ENCODE data around the gene RETSAT.

RETSAT gene

DNA sequence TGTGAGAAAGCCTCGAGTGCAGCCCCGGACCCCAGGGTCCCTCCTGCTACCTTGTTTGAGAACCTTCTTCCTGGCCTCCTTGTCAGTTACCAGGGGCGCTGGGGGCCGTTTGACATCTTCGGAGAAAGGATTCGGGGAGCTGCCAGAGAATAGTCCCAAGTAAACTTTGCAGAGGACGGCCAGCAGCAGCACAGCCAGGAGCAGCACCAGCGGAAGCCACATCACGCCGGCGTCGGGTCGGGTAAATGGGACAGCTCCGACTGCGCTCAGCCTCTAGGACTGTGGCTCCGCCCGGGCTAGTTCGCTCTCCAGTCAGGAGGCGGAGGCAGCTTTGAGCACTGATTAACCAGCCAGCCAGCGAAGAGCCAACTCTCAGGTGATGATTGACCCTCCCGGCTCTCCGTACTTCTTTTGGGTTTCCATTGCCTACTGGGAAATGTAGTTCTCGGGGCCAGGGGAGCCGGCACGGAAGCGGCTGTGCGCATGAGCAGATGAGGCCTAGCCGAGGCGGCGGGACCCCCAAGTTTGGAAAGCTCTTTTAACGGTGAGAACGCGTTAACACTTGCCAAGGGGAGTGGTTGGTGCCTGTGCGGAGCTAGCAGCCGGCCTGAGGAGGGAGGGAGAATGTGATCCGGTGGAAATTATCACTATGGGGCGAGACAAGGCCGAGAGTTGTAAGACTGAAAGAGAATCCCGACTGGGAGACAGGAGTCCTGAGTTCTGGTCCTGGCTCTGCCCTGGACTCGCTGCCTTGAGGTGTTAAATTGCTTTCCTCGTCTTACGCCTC lies at the start of gene RETSAT, which contains the start of gene ELMOD3:
Gene RETSAT (minus strand): TSS at position 243 of the 787 bp plus-strand sequence. CDS start 21 bp downstream, at position 222.
Gene ELMOD3 (plus strand): TSS at position 484 of the 787 bp plus-strand sequence. CDS start 2,430 bp downstream, outside the sequence.
- TF ChIP-seq EZH2phosphoT487 (IDR thresholded peaks at IDR 0.05; ENCODE audit: borderline replicate concordance) = no peak
- TF ChIP-seq, protein P1, sequence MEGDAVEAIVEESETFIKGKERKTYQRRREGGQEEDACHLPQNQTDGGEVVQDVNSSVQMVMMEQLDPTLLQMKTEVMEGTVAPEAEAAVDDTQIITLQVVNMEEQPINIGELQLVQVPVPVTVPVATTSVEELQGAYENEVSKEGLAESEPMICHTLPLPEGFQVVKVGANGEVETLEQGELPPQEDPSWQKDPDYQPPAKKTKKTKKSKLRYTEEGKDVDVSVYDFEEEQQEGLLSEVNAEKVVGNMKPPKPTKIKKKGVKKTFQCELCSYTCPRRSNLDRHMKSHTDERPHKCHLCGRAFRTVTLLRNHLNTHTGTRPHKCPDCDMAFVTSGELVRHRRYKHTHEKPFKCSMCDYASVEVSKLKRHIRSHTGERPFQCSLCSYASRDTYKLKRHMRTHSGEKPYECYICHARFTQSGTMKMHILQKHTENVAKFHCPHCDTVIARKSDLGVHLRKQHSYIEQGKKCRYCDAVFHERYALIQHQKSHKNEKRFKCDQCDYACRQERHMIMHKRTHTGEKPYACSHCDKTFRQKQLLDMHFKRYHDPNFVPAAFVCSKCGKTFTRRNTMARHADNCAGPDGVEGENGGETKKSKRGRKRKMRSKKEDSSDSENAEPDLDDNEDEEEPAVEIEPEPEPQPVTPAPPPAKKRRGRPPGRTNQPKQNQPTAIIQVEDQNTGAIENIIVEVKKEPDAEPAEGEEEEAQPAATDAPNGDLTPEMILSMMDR (conservative IDR thresholded peaks at IDR 0.05; ENCODE audit: low read length) = no peak
- H2AFZ ChIP-seq (ENCODE audit: low read length) = peak within 1 kb of the TSS; percentile 94
- peak within 1 kb of the TSS; percentile 100 for H3K4me2 ChIP-seq (ENCODE audit: low read depth, low read length, poor library complexity, severe bottlenecking)
- peaks cover 24% of the 10 kb centered on the region for H3K79me2 ChIP-seq (ENCODE audit: insufficient read depth, low read length)
- H3K4me3 ChIP-seq (ENCODE audit: low read length, poor library complexity, severe bottlenecking) = peak within 1 kb of the TSS; percentile 85
- H3K4me1 ChIP-seq (ENCODE audit: insufficient read depth, low read length, poor library complexity, severe bottlenecking) = peaks cover 32% of the 10 kb centered on the region
- no peaks in the 10 kb centered on the region for H3K9me3 ChIP-seq (ENCODE audit: insufficient read depth, low read depth, low read length)
- H3K9me2 ChIP-seq (replicated peaks; ENCODE audit: low read depth, low read length) = no peaks in the 10 kb centered on the region
- H3F3A ChIP-seq (ENCODE audit: low read depth) = no peaks in the 10 kb centered on the region
- no peaks in the 10 kb centered on the region for H3K27me3 ChIP-seq (ENCODE audit: insufficient read depth, low read length, poor library complexity, severe bottlenecking)
- no peaks in the 10 kb centered on the region for H3K36me3 ChIP-seq (ENCODE audit: insufficient read depth, low read length)
- H3K9ac ChIP-seq (ENCODE audit: low read depth, low read length, poor library complexity, severe bottlenecking) = peak within 1 kb of the TSS; percentile 85
- H4K20me1 ChIP-seq (ENCODE audit: insufficient read depth, low read length, poor library complexity, severe bottlenecking) = no peaks in the 10 kb centered on the region

DNA sequence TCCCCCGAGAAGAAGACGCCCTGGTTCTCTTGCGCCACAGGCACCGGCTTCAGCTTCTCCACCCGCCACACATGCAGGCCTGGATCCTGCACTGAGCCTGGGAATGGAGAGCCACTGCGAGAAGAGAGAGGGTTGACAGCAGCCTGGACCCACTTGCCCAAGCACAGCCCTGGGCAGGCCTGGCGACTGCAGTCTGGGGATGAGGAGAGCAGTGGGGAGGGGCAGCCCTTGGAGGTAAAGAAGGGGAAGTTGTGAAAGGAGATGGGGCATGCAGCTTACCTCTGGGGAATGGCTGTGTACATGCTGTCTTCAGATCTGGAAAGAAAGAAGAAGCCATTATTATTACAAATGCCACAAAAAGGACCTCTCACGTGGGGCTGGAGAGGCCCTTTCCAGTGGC lies 47.5 kb upstream of the RETSAT start:
- Histone ChIP-seq H2AFZ (ENCODE audit: low read length) (no peak overlapping the region), H3K79me2 (ENCODE audit: insufficient read depth, low read length) (peaks cover 37% of the 10 kb centered on the region), H3K27me3 (ENCODE audit: insufficient read depth, low read length, poor library complexity, severe bottlenecking) (no peaks in the 10 kb centered on the region), H3F3A (ENCODE audit: low read depth) (peaks cover 17% of the 10 kb centered on the region), H3K9ac (ENCODE audit: low read depth, low read length, poor library complexity, severe bottlenecking) (no peak overlapping the region), H3K9me3 (ENCODE audit: insufficient read depth, low read depth, low read length) (no peaks in the 10 kb centered on the region), H3K4me3 (ENCODE audit: low read length, poor library complexity, severe bottlenecking) (no peak overlapping the region), H3K36me3 (ENCODE audit: insufficient read depth, low read length) (peaks cover 43% of the 10 kb centered on the region; the same call in 1 of the 2 replicates), H3K9me2 (replicated peaks; ENCODE audit: low read depth, low read length) (no peaks in the 10 kb centered on the region), H3K4me1 (ENCODE audit: insufficient read depth, low read length, poor library complexity, severe bottlenecking) (peaks cover 25% of the 10 kb centered on the region), H3K4me2 (ENCODE audit: low read depth, low read length, poor library complexity, severe bottlenecking) (no peak overlapping the region), H4K20me1 (ENCODE audit: insufficient read depth, low read length, poor library complexity, severe bottlenecking) (no peaks in the 10 kb centered on the region)
- TF ChIP-seq EZH2phosphoT487 (IDR thresholded peaks at IDR 0.05; ENCODE audit: borderline replicate concordance) = no peak

DNA sequence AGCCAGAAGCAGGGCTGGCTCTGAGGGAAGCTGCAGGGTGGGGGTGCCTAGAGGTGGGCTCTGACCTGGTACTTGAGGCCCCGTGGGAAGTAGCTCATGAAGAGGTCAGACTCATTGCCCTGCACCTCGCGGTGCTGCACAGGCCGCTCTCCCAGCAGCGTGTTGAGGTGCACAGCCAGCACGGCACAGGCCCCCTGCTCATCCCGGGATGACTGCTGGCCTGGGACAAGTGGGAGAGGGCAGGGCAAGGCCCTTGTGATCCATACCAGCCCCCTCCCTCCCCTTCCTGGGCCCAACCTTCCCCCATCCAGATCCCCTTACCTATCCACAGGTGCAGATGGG lies 47.1 kb upstream of the RETSAT start:
- Histone ChIP-seq H4K20me1 (ENCODE audit: insufficient read depth, low read length, poor library complexity, severe bottlenecking) (no peaks in the 10 kb centered on the region), H3K27me3 (ENCODE audit: insufficient read depth, low read length, poor library complexity, severe bottlenecking) (no peaks in the 10 kb centered on the region), H3K9me2 (replicated peaks; ENCODE audit: low read depth, low read length) (no peaks in the 10 kb centered on the region), H3K4me3 (ENCODE audit: low read length, poor library complexity, severe bottlenecking) (no peak overlapping the region), H3F3A (ENCODE audit: low read depth) (peaks cover 16% of the 10 kb centered on the region), H3K4me1 (ENCODE audit: insufficient read depth, low read length, poor library complexity, severe bottlenecking) (peaks cover 21% of the 10 kb centered on the region), H3K4me2 (ENCODE audit: low read depth, low read length, poor library complexity, severe bottlenecking) (no peak overlapping the region), H3K9me3 (ENCODE audit: insufficient read depth, low read depth, low read length) (no peaks in the 10 kb centered on the region), H2AFZ (ENCODE audit: low read length) (no peak overlapping the region), H3K9ac (ENCODE audit: low read depth, low read length, poor library complexity, severe bottlenecking) (no peak overlapping the region), H3K36me3 (ENCODE audit: insufficient read depth, low read length) (peaks cover 47% of the 10 kb centered on the region; the same call in 1 of the 2 replicates), H3K79me2 (ENCODE audit: insufficient read depth, low read length) (peaks cover 35% of the 10 kb centered on the region)
- no peak for TF ChIP-seq EZH2phosphoT487 (IDR thresholded peaks at IDR 0.05; ENCODE audit: borderline replicate concordance)
- TF ChIP-seq, protein P1 (conservative IDR thresholded peaks at IDR 0.05; ENCODE audit: low read length) = no peak

All from Loucy (cell line).